Liver (tissue), 3 donors: Measurements from ENCODE around the gene ST6GALNAC5.

ENCODE experiments used
- CTCF ChIP-seq: fragments of 150-350 bp; IDR thresholded peaks from 2 replicates; pipeline ENCODE4 v1.5.1; 2017; ENCODE audit warnings: improper control_type of control experiment, low read depth, low read length; ENCODE audit not compliant: missing input control
- JUND ChIP-seq, 2 donors: IDR thresholded peaks; 2 replicates each; pipeline ENCODE4 v1.6.1; 2016; ENCODE audit warnings: antibody characterized with exemption in 2 of 2
- RAD21 ChIP-seq, 2 donors: IDR thresholded peaks; 2 replicates each; pipeline ENCODE4 v1.6.1; 2016; ENCODE audit warnings: antibody characterized with exemption in 2 of 2, mild to moderate bottlenecking in 2 of 2
- SP1 ChIP-seq: IDR thresholded peaks from 2 replicates; pipeline ENCODE4 v1.6.1; 2018; ENCODE audit warnings: antibody characterized with exemption, mild to moderate bottlenecking
- YY1 ChIP-seq: IDR thresholded peaks from 2 replicates; pipeline ENCODE4 v1.6.1; 2016; ENCODE audit warnings: antibody characterized with exemption, mild to moderate bottlenecking
- ZBTB33 ChIP-seq: IDR thresholded peaks from 2 replicates; pipeline ENCODE4 v1.6.1; 2016; ENCODE audit warnings: antibody characterized with exemption
- donor health status: healthy.
- donor health status: healthy.

GRCh38 chr1:76957961-76958360 is 90.7 kb downstream of the ST6GALNAC5 start:
- TF ChIP-seq RAD21 (IDR thresholded peaks at IDR 0.05) (no peak), CTCF (no peak), JUND (IDR thresholded peaks at IDR 0.05) (no peak), YY1 (no peak), ZBTB33 (no peak), SP1 (no peak)
